NB4 (cell line): Measurements from ENCODE around the gene DMWD.

Experiments used
- CTCF ChIP-seq: IDR thresholded peaks from one replicate; pipeline ENCODE4 v1.5.1; 2012; ENCODE audit warnings: low read depth, low read length
- MYC ChIP-seq: IDR thresholded peaks from 2 replicates; pipeline ENCODE4 v1.6.1; 2011; ENCODE audit warnings: low read depth, low read length
- POLR2A ChIP-seq: IDR thresholded peaks from 2 replicates; pipeline ENCODE4 v1.6.1; 2011; ENCODE audit warnings: mild to moderate bottlenecking; ENCODE audit not compliant: insufficient read length; ENCODE audit errors: extremely low read depth
- TF ChIP-seq, protein P1 (sequence below): IDR thresholded peaks from 2 replicates; pipeline ENCODE4 v1.6.1; 2011; ENCODE audit warnings: low read depth, low read length

DNA sequence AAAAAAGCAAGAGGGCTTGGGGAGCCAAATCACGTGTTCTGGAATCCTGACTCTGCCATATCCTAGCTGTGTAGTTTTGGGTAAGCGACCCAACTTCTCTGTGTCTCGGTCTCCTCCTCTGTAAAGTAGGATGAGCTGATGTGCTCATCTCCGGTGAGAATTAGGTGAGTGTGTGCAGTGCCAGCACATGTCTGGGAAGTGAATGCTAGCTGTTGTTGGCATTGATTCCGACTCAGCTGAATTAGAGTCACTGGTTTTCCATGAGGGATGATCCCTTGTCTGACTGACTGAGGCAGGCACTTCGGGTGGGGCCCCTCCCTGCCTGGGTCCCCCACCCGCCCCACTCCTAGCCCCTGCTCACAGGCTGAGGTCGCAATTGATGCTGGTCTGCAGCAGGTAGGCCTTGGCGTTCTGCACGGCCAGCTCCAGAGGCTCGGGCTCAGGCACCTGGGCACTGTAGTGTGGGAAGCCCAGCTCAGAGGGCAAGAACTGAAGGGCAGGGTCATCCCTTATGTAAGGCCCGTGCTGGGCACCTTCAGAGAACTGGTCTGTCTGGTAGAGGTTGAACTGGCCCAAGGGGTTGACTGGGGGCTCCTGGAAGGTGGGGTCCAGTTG, 21.6 kb upstream of the DMWD start:
- no peak for TF ChIP-seq CTCF
- TF ChIP-seq POLR2A, result no peak
- TF ChIP-seq, protein P1, sequence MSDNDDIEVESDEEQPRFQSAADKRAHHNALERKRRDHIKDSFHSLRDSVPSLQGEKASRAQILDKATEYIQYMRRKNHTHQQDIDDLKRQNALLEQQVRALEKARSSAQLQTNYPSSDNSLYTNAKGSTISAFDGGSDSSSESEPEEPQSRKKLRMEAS, result no peak
- TF ChIP-seq MYC, result no peak
